GM18519 (cell line): ENCODE results near the gene PAXX.

Source experiments
- ATAC-seq: cut with Tn5 transposase; IDR thresholded peaks from one replicate; pipeline ENCODE4 v1.9.1; 2021; ENCODE audit warnings: mild to moderate bottlenecking, moderate library complexity; ENCODE audit not compliant: unreplicated experiment, low FRiP score

Gene PAXX, protein sequence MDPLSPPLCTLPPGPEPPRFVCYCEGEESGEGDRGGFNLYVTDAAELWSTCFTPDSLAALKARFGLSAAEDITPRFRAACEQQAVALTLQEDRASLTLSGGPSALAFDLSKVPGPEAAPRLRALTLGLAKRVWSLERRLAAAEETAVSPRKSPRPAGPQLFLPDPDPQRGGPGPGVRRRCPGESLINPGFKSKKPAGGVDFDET

DNA sequence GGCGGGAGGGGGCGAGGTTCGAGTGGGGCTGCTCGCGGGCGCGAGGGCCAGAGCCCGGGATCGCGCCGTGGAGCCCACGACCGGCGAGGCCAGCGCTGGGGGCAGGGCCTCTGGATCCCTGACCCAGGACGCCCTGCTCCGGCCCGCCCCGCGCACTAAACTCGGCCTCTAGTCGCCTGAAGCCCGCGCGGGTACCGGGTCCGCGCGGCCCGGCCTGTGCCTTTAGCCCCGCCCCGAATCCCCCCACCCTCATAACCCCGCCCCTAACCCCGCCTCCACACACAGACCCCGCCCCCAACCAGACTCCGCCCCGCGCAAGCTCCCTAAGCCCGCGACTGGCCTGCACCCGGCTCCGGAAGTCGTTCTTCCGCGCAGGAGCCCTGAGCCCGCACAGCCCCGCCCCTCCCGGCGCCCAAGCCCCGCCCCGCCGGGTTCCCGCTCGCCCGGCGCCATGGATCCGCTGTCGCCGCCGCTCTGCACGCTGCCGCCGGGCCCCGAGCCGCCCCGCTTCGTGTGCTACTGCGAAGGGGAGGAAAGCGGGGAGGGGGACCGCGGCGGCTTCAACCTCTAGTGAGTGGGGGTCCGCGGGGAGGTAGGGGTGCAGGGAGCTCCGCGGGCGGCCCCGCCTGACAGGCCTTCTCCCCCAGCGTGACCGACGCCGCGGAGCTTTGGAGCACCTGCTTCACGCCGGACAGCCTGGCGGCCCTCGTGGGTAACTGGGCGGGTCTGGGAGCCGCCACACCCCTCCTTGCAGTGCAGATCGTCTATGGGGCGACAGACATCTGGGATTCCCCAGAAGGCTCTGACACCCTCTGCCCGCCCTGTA, at the start of gene PAXX:
PAXX (plus strand) TSS at position 430 of the 826 bp plus-strand sequence; CDS start at position 452, 22 bp downstream.
- peak; percentile 53 for ATAC-seq

DNA sequence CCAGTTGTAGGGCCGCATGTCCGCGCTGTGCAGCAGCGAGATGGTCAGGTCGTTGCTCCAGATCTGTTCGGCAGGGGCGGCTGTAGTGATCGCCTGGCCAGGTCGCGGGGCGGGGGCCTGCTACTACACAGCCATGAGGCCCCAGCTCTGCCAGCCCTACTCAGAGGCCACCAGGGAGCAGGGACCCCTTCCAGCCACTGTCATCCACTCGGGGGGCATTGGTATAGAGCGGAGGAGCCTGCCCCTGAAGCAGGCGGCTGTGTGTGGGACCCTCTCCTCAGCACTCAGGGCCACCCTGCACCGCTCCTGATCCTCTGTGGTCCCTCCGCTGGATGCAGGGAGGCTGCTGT, 49.4 kb upstream of the PAXX start:
- ATAC-seq = no peak

DNA sequence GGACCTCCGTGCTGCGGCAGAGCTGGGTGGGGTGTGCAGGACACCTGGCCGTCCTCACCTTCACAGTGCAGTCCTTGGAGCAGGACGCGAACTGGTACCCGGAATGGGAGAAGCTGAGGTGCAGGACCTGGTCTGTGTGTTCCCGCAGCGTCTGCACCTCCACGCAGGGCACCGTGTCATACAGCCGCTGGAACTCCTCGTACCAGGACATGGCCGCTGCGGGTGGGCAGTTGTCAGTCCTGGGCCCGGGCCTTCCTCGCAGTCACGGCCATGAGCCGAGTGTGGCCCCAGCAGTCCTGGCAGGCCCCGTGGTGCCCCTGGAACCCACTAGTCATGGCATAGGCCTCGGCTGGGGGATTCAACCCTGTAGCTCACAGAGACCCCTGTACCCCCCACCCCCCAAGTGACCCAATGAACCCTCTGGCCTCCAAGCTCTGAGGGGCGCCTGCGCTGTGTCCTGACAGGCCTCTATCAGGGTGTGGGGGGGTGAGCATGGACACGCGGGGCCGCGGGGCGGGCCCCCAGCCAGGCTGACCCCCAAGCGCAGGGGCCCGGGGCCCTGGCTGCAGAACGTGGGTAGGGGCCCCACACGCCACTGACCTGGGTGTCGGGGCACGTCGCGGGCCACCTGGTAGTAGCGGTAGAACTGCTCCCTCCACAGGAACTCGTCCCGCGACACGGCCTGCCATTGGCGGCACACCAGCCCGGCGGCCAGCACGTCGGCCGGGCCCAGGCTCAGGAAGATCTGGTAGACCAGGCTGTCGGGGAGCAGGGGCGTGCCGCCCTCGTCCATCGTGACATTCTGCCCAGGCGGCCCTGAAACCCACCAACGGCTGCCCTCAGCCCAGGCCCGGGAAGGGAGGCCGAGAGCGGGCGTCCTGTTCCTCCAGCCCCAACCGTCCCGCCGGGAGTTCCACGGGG, 48.7 kb upstream of the PAXX start:
- peak; percentile 2 for ATAC-seq

DNA sequence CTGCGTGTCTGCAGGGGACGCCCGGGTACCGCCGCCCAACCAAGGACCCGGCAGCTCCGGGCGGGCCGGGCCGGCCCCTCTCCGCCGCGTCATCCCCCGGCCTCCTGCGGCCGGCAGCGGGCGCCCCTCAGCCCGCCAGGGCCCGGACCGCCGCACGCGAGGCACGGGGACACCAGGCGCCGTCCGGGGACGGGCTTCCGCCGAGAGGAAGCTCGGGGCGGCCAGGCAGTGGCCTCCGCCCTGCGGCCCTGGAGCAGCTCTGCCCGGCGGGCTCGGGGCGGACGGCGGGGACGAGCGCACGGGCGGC, 48.1 kb upstream of the PAXX start:
- ATAC-seq = peak; percentile 23

DNA sequence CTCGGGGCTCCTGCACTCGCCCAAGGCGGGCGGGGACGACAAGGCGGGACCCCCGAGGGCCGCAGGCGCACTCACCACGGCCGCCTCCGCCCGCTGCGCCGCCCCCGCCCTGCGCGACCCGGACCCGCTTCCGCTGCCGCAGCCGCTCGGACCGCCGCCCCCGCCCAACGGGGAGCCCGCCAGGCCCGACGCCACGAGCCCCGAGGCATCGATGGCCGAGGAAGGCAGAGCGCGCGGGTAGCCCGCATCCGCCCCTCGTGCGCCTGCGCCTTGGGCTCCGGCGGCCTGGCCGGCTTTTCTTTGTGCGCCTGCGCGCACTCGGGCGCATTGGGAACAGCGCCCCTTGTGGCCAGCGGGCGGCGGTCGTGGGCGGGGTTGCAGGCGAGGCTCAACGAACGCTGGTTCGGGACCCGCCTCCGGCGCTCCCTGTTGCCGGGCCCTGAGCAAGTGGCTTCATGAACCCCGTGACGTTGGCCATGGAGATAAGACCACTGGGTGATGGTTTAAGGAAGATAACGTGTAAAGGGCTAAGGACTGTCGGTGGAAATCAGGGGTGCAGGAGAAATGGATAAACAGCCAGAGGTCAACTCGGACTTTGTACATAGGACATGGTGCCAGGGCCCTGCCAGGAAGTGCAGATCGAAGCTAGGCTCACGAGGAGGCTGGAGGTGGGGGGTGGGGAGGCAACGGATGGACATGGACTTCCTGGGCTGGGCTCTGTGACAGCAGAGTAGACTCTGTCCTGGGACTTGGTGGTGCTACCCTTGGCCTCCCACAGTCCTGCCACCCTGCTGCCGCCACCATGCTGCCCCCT, 47.5 kb upstream of the PAXX start, which contains the start of the genes C8G and FBXW5:
C8G (plus strand) TSS at position 725 of the 814 bp plus-strand sequence; CDS start at position 803, 78 bp downstream.
FBXW5 (minus strand) TSS at position 220 of the 814 bp plus-strand sequence. CDS start 655 bp downstream, outside the sequence.
- ATAC-seq = peak; percentile 40

DNA sequence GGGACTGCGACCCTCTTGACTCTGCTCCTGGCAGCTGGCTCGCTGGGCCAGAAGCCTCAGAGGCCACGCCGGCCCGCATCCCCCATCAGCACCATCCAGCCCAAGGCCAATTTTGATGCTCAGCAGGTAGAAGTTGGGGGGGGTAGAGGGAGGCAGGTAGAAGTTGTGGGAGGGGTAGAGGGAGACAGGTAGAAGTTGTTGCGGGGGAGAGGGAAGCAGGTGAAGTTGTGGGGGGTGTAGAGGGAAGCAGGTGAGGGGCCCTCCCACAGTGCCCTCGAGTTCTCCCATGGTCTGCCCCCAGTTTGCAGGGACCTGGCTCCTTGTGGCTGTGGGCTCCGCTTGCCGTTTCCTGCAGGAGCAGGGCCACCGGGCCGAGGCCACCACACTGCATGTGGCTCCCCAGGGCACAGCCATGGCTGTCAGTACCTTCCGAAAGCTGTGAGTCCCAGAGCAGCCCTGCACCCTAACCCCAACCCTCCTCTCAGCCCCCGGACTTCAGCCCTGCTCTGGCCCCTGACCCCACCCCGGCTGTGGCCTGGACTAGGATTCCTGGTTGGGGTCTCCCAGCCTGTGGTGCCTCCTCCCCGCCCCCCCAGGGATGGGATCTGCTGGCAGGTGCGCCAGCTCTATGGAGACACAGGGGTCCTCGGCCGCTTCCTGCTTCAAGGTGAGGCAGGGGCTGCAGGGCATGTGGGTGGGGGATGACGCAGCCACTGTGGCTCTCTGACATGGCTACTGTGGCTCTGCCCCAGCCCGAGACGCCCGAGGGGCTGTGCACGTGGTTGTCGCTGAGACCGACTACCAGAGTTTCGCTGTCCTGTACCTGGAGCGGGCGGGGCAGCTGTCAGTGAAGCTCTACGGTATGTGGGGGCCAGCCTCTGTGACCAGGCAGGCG, 46.6 kb upstream of the PAXX start:
- no peak for ATAC-seq

DNA sequence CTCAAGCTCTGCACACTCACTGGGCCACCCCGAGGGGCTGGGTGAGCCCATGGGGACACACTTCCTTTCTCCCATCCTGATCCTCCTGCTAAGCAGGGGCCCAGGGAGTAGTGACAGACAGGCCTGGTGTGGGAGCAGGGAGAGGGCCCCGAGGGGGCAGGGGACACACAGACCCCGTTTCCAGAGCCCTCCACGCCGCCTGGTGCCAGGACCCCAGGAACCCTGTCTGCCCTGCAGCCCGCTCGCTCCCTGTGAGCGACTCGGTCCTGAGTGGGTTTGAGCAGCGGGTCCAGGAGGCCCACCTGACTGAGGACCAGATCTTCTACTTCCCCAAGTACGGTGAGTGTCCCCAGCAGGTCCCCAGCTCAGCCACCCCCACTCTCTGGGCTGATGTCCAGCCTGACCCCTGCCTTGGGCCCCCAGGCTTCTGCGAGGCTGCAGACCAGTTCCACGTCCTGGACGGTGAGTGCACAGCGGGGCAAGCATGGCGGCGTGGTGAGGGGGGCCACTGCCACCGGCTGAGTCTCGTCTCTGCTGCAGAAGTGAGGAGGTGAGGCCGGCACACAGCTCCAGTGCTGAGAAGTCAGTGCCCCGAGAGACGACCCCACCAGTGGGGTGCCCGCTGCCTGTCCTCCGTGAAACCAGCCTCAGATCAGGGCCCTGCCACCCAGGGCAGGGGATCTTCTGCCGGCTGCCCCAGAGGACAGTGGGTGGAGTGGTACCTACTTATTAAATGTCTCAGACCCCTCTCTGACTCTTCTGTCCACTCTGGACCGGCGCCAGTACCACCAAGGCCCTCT, 45.8 kb upstream of the PAXX start:
- no peak for ATAC-seq

DNA sequence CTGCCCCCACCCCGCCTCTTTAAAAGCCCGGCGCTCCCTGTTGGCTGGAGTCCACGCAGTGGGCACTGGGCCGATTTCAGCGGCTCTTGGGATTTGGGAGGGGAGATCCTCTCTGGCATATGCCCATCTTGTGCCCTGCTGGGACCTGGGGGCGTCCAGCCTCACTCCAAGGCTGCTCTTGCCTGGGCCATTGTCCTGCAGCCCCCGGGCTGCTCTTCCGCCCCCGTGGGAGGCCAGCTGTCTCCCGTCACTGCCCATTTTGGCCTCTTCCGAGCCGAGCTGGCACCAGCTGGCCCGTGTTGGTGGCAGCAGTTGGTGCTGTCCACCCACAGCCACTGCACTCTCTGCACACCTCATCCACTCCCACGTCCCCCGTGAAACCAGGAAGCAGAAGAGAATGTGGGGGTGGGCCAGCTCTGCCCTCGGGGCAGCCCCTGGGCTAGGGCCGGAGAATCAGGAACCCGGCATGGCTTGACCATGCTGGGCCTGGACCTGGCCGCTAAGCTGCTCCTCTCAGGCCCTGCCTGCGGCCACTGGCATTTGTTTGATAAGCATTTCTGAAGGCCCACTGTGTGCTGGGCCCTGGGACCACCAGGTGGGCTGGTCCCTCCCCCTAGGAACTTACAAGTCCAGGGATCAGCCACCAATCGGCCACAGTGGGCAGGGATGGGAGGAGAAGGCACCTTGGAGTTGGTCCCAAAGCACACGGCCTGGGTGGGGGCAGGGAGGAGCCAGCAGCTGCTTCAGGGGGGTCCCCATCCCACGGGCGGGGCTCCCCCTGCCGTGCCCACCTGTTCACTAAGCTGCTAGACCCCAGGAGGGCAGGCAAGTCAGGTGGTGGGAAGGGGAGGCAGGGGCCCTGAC, 45.0 kb upstream of the PAXX start:
- no peak for ATAC-seq

DNA sequence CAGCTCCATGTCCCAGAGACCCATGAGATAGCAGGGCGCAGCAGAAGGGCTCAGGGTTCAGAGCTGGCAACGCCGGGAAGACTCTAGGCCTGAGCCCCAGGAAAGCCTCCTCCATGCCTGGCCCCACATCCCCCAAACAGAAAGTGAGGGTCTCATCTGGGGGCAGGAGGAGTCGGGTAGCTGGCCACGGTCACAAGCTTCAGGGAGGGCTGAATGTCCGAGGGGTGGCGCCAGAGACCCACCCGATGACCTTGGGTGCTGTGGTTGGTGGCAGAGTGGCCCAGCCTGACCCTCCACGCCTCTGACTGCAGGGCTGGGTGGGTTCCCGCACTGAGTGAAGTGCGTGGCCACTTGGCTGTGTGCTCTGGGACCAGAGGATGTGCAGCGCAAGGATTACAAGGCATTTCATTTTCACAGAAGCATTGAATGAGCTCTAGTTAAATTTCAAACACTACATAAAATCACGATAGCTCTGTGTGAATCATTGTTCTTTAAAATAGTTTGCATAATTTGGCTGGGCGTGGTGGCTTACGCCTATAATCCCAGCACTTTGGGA, 44.2 kb upstream of the PAXX start:
- ATAC-seq = no peak

DNA sequence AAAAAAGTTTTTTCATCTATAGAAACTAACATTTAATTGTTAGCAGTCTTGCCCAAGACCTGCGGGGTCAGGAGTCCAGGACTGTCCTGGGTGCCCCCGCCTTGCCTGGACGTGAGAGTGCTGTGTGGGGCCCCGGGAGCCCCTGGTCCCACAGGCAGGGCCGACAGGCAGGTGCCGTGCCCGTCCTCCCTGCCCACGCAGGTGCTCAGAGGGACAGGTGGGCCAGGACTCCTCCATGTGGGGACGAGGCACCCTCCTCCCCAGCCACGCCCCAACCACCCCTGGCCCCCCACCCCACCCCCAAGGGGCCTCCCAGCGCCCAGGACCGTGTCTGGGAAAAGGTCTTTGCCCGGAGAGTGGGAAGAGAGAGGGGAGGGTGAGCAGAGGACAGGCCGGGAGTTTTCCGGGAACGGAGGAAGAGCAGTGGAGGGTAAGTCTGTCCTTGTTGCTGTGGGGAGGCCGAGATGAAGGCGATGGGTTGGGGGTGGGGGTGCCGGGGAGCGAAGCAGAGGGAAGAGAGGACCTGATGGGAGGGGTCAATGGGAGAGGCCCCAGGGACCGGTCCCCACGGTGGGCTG, 42.9 kb upstream of the PAXX start:
- ATAC-seq = no peak

DNA sequence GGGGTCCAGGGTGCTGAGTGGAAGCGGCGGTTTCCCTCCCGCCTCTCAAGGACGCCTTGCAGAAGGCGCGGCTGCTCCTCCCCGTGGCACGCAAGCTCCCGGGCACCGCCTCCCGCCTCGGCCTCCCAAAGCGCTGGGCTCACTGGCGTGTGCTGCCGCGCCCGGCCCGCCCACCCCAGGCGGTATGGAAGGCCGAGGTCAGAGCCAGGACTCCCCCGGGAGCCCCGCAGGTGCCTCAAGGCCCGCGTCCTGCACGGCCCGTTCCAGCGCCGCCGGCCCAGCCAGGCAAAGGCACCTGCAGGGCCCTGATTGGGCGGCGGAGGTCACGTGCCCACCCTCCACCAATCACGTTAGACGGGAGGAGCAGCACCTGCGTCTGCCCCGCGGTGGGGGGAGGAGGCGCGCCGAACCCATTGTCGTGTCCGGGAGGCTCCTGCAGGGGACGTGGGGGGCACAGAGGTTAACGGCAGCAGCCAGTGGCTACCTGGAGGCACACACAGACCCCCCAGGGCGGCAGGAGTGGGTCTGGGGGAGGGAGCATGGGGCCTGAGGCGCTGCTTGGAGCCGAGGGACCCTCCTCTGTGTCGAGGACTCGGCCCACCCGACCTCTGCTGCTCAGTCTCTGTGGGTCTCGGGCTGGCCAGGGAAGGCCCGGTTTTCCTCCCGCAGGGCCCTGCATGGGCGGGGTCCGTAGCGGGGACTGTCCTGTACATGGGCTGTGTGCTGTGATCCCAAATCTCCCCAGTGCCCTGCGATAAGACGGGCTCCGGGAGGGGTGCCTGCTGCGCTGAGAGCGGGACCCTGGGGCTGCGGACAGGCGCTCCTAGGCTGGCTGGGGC, 42.2 kb upstream of the PAXX start:
- ATAC-seq = peak; percentile 67

DNA sequence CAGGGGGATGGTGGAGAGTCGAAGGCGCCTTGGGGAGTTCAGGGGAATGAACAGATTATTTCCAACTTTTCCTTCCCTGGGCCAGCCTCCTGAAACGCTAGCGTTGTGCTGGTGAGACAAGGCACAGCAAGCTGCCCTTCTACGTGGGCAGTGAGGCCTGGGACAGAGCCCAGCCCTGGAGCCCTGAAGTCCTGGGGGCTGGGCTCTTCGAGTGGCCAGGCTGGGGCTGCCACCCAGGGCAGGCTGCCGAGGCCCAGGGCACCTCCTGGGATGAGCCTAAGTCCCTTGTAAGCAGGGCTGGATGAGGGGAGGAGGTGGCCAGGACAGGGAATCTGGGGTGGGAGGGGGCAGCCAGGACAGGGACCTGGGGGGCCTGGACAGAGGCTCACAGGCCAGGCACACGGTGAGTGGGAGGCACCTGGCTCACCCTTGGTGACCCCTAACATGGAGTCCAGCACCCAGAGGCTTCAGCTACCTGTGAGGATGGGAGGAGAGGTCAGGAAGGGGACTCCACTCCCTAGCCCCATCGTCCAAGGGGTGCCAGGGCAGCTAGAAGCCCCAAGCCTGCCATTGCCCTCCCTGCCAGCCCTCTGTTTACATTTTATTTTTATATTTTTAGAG, 41.5 kb upstream of the PAXX start:
- no peak for ATAC-seq

DNA sequence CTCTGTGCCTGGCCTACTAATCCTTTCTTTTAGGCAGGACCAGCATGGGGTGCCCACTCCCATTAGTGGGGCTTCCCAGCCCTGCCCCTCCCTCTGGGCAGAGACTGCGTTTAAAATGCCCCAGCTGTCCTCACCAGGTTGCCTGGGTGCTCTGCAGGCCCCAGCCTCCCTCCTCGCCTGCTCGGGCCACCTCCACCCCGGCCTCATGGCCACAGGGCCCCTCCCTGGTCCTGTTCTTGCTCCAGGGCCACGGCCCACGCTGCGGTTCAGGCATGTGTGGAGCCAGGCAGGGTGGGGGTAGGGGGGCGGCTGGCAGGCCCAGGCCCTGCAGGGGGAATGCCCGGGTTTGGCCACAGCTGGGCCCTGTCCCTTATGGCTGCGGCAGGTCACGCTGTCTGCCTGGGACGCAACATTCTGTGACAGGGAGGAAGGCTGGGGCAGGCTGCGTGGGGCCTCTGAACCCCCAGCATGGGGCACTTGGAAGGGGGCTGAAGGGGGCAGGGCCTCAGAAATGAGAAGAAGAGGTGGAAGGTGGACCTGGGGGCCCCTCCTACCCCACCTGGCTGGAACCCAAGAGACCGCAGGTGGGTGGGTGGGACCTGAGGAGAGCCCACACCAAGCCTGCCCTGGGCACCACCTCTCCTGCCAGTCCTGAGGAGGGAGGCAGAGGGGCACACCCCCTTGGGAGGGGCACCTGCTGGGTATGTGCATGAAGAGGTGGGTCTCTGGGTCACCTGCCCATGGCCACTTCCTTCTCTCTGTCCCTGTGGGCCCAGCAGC, 40.5 kb upstream of the PAXX start, which contains the start of gene LCN12:
LCN12 (plus strand) TSS at position 733 of the 780 bp plus-strand sequence. CDS start 55 bp downstream, outside the sequence.
- ATAC-seq = no peak

DNA sequence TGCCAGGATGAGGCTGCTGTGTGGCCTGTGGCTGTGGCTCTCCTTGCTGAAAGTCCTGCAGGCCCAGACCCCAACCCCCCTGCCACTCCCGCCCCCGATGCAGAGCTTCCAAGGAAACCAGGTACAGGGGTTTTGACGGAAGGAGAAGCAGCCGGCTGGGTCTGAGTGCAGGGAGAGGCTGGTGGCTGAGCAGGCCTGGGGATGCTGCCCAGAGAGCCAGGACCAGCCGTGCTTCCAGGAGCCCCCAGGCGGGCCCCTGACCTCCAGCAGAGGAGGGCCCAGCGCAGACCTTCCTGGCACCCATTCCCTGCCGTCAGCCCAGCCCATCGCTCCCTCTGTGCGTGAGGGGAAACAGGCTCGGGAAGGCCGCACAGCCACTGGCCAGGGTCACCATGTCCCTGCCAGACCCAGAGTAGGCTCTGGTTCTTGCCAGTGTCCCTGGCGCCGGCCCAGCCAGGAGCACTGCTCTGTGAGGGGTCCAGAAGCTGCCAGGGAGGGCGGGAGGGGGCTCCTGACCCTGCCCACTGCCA, 39.8 kb upstream of the PAXX start:
- ATAC-seq = no peak
